ENCODE measurements around the gene CCDC60.

CCDC60 gene

DNA sequence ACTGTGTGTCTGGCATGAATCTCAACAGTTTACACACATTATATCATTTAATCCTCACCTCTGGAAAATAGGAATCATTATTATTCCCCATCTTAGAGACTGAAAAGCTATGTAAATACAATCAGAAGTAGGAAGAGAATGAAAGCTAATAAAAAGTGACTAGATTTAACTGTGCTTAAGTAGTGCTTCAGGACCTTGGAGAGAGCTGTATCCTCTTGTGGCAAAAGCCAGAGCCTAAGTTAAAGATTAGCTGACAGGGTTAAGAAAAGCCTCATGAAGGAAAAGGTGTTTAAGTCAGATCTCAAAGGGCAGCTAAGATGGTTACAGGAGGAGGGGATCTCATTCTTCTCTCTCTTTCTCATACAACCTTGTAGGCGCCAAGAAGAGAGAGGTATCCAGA is 193.7 kb downstream of the CCDC60 start:
- in situ Hi-C loops (cut with MboI; ENCODE audit: low pct_unique_long_range_greater_than_20kb, low sequenced_read_pairs, unreplicated experiment), result no loop called here
- DNase-seq (ENCODE audit: low spot score), result no peak
- TF ChIP-seq, protein P1, sequence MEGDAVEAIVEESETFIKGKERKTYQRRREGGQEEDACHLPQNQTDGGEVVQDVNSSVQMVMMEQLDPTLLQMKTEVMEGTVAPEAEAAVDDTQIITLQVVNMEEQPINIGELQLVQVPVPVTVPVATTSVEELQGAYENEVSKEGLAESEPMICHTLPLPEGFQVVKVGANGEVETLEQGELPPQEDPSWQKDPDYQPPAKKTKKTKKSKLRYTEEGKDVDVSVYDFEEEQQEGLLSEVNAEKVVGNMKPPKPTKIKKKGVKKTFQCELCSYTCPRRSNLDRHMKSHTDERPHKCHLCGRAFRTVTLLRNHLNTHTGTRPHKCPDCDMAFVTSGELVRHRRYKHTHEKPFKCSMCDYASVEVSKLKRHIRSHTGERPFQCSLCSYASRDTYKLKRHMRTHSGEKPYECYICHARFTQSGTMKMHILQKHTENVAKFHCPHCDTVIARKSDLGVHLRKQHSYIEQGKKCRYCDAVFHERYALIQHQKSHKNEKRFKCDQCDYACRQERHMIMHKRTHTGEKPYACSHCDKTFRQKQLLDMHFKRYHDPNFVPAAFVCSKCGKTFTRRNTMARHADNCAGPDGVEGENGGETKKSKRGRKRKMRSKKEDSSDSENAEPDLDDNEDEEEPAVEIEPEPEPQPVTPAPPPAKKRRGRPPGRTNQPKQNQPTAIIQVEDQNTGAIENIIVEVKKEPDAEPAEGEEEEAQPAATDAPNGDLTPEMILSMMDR (IDR thresholded peaks at IDR 0.05; ENCODE audit: extremely low read depth, insufficient read depth, missing control alignments), result no peak

DNA sequence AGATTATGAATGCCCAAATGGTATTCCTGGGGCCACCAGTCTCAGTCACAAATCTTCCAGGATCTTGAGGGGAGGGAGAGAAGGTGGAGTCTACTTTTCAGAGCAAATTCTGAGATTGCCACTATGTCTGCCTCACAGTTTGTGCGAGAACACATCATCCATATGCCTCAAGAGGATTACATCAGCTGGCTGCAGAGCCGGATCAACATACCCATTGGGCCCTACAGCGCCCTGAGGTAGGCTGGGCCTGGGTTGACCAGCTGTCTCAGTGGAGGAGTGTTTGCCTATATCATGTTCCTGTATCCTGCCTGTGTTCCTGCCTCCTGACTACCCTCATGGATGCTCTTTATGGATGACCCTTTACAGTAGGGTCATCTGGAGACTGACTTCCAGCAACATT is 205.9 kb downstream of the CCDC60 start:
- in situ Hi-C loops (cut with MboI; ENCODE audit: low pct_unique_long_range_greater_than_20kb, low sequenced_read_pairs, unreplicated experiment), result no loop called here
- TF ChIP-seq, protein P1 (IDR thresholded peaks at IDR 0.05; ENCODE audit: extremely low read depth, insufficient read depth, missing control alignments), result no peak

DNA sequence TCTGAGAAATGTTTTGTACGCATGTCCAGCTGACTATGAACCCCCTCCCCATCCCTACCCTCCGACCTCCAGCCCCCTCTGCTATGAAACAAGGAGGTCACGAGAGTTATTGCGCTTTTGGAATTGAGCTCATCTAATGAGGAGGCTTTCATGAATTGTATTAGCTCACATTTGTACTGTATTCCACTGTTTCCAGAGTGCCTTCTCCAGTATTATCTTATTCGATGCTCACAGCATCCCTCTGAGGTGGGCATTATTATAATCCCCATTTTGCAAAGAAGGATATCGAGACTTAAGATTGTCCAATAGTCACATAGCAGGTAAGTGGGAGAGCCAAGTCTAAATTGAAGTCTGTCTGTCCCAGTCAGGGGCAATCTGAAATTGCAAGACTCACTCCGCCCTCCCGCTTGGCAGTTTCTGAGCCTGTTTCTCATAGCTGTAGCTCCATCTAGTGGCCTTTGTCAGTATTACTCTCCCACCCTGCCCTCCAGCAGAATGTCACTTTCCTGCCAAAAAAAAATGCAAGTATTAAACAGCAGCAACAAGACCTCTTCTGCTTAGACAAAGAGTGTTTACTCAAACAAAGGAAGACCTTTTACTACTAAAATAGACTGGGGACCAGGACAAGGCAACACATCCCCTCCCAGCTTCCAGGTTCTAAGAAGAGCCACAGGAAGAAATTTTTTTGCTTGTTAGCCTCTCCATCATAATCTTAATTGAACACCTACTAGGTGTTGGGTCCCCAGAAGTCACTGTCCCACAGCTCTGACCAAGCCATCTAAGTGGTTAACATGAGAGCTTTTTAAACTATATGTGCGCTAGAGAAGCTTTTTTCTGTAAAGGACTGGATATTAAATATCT is 210.5 kb downstream of the CCDC60 start:
- TF ChIP-seq, protein P1 (IDR thresholded peaks at IDR 0.05; ENCODE audit: extremely low read depth, insufficient read depth, missing control alignments), result peak; percentile 84
- DNase-seq (ENCODE audit: low spot score), result peak; percentile 66
- in situ Hi-C loops (cut with MboI; ENCODE audit: low pct_unique_long_range_greater_than_20kb, low sequenced_read_pairs, unreplicated experiment), result no loop called here

More for the DNA sequence above, 205.9 kb downstream of the CCDC60 start:
- no peak for DNase-seq (ENCODE audit: low spot score)

DNA sequence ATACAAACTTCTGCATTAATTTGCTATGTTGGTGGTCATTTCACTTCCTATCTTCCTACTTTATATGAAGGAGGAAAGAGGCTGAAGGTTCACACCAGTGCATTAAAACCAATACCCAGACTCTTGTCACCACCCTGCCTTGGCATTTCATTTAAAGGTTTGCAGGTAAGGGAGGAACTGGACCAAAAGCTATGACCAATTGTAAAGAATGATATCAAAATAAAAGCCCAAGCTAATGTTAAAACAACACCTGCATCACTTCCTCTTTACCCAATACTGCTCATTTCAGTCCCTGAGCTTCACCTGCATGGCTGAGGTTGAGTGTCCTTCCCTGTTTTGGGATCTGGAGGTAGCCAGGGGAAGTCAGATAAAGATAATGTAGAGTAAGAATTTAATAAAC is 211.8 kb downstream of the CCDC60 start:
- TF ChIP-seq, protein P1 (IDR thresholded peaks at IDR 0.05; ENCODE audit: extremely low read depth, insufficient read depth, missing control alignments), result no peak
- no peak for DNase-seq (ENCODE audit: low spot score)
- in situ Hi-C loops (cut with MboI; ENCODE audit: low pct_unique_long_range_greater_than_20kb, low sequenced_read_pairs, unreplicated experiment), result no loop called here

DNA sequence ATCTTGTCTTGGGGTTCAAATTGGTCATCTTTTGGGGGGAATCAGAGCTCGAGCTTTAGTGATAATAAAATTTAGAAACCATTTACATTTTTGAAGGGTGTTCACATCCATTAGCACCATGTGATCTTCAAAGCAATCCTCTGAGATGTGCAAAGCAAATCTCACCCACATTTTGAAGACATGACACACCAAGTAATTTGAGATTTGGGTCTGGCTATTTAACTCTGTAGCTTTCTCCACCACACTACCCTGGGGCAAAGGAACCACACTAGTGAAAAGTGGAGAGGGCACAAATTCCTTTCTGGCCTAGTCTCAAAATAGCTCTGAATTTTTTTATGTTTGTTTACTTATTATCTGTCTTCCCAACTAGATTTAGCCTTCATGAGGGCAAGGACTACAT is 212.5 kb downstream of the CCDC60 start:
- TF ChIP-seq, protein P1 (IDR thresholded peaks at IDR 0.05; ENCODE audit: extremely low read depth, insufficient read depth, missing control alignments), result no peak
- in situ Hi-C loops (cut with MboI; ENCODE audit: low pct_unique_long_range_greater_than_20kb, low sequenced_read_pairs, unreplicated experiment), result no loop called here
- no peak for DNase-seq (ENCODE audit: low spot score)

DNA sequence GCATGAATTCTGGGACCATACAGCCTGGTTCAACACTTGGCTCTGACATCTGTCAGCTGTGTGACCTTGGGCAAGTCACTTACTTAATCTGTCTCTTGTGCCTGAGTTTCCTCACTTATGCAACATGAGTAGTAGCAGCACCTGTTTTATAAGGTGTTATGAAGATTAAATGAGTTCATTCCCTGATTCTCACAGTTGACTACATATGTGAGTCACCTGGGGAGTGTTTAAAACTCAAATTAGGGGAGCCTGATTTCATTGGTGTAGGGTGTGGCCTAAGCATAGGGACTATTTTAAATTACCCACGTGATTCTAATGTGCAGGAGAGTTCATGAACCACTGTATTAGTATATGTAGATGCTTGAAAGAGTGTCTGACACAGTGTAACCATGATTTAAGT is 222.3 kb downstream of the CCDC60 start:
- in situ Hi-C loops (cut with MboI; ENCODE audit: low pct_unique_long_range_greater_than_20kb, low sequenced_read_pairs, unreplicated experiment), result no loop called here
- DNase-seq (ENCODE audit: low spot score), result no peak
- TF ChIP-seq, protein P1 (IDR thresholded peaks at IDR 0.05; ENCODE audit: extremely low read depth, insufficient read depth, missing control alignments), result no peak
